Chondrocyte (in vitro differentiated cells): ENCODE measurements around the gene ANKRD30A. TPM values are rescaled to one million over a fixed set of nuclear protein-coding genes. Genes with fewer than 3 reads are reported as not detected.

Experiments
- DNase-seq: peaks from one replicate; pipeline ENCODE4 v3.0.0; 2021; ENCODE audit warnings: mixed read lengths, low spot score
- H3K27ac Mint-ChIP-seq: one replicate; pipeline ENCODE4 v1.8.0; 2021; ENCODE audit warnings: mild to moderate bottlenecking, moderate library complexity, mixed read lengths; ENCODE audit not compliant: unreplicated experiment
- H3K27me3 Mint-ChIP-seq: 2 replicates; pipeline ENCODE4 v1.8.0; 2021; ENCODE audit warnings: low read depth, mixed read lengths
- H3K36me3 Mint-ChIP-seq: 2 replicates; pipeline ENCODE4 v1.8.0; 2021; ENCODE audit warnings: low read depth, mixed read lengths
- H3K4me1 Mint-ChIP-seq: 2 replicates; pipeline ENCODE4 v1.8.0; 2021; ENCODE audit warnings: low read depth, mild to moderate bottlenecking, mixed read lengths
- H3K4me3 Mint-ChIP-seq: one replicate; pipeline ENCODE4 v1.8.0; 2021; ENCODE audit warnings: mild to moderate bottlenecking, moderate library complexity, mixed read lengths; ENCODE audit not compliant: unreplicated experiment
- H3K9me3 Mint-ChIP-seq: 2 replicates; pipeline ENCODE4 v1.8.0; 2021; ENCODE audit warnings: low read depth, mixed read lengths
- CTCF ChIP-seq: fragments of 200-600 bp; sonication (generic); IDR thresholded peaks from 2 replicates; pipeline ENCODE4 v1.5.0; 2021; ENCODE audit warnings: antibody characterized with exemption, mild to moderate bottlenecking, moderate library complexity
- total RNA-seq: library from RNA; stranded (reverse); gene quantifications from 3 replicates; pipeline ENCODE4 v1.2.1, GENCODE V29; 2021

ANKRD30A gene
- total RNA-seq, 1 donor from 2014 or later: not detected

GRCh38 chr10:37268266-37268665 lies 142.9 kb downstream of the ANKRD30A start:
- no peak for TF ChIP-seq CTCF
- Mint-ChIP-seq H3K9me3 (peaks cover 25% of the 10 kb centered on the region), H3K27me3 (no peaks in the 10 kb centered on the region), H3K4me1 (no peaks in the 10 kb centered on the region), H3K4me3 (no peak overlapping the region), H3K27ac (no peak overlapping the region), H3K36me3 (no peaks in the 10 kb centered on the region)
- DNase-seq: no peak

- H3K9me3 Mint-ChIP-seq: peaks cover 25% of the 10 kb centered on the region
- no peaks in the 10 kb centered on the region for H3K27me3 Mint-ChIP-seq
- H3K27ac Mint-ChIP-seq: no peak overlapping the region
- H3K36me3 Mint-ChIP-seq: no peaks in the 10 kb centered on the region
- no peak for TF ChIP-seq CTCF
- DNase-seq: no peak
- H3K4me1 Mint-ChIP-seq: no peaks in the 10 kb centered on the region
- no peak overlapping the region for H3K4me3 Mint-ChIP-seq
These were observed 144.3 kb downstream of the ANKRD30A start for GRCh38 chr10:37269554-37270256.

- Mint-ChIP-seq H3K27me3 (no peaks in the 10 kb centered on the region), H3K4me3 (no peak overlapping the region), H3K9me3 (peaks cover 45% of the 10 kb centered on the region), H3K27ac (no peak overlapping the region), H3K4me1 (no peaks in the 10 kb centered on the region), H3K36me3 (no peaks in the 10 kb centered on the region)
- TF ChIP-seq CTCF: no peak
- peak; percentile 85 for DNase-seq
These were observed 149.9 kb downstream of the ANKRD30A start for GRCh38 chr10:37275216-37275777.

GRCh38 chr10:37285063-37285462 lies 159.7 kb downstream of the ANKRD30A start:
- no peak for DNase-seq
- TF ChIP-seq CTCF: no peak
- Mint-ChIP-seq H3K27ac (no peak overlapping the region), H3K27me3 (no peaks in the 10 kb centered on the region), H3K9me3 (peaks cover 60% of the 10 kb centered on the region), H3K36me3 (no peaks in the 10 kb centered on the region), H3K4me3 (no peak overlapping the region), H3K4me1 (no peaks in the 10 kb centered on the region)

GRCh38 chr10:37289833-37290464 lies 164.6 kb downstream of the ANKRD30A start:
- no peak for TF ChIP-seq CTCF
- no peak overlapping the region for H3K4me3 Mint-ChIP-seq
- no peak for DNase-seq
- no peaks in the 10 kb centered on the region for H3K36me3 Mint-ChIP-seq
- H3K27ac Mint-ChIP-seq: no peak overlapping the region
- no peaks in the 10 kb centered on the region for H3K4me1 Mint-ChIP-seq
- H3K9me3 Mint-ChIP-seq: peaks cover 51% of the 10 kb centered on the region
- H3K27me3 Mint-ChIP-seq: no peaks in the 10 kb centered on the region
